Epithelial cell of esophagus (primary cell): ENCODE data around the gene ZC3H12C.
A peak's percentile ranks its signal among the peaks of the same experiment; 100 is the strongest.

Experiments
- DNase-seq: peaks from one replicate; pipeline ENCODE4 v3.0.0; 2010; ENCODE audit warnings: low read depth
- H3K4me3 ChIP-seq: 2 replicates; pipeline ENCODE4 v1.5.1; 2011; ENCODE audit warnings: mild to moderate bottlenecking, low read length, control low read depth
- TF ChIP-seq, protein P1 (sequence below): IDR thresholded peaks from 2 replicates; pipeline ENCODE4 v1.5.1; 2011; ENCODE audit warnings: low read depth, mild to moderate bottlenecking, low read length, control low read depth, inconsistent platforms; ENCODE audit not compliant: insufficient read depth; ENCODE audit errors: missing control alignments

ZC3H12C gene

DNA sequence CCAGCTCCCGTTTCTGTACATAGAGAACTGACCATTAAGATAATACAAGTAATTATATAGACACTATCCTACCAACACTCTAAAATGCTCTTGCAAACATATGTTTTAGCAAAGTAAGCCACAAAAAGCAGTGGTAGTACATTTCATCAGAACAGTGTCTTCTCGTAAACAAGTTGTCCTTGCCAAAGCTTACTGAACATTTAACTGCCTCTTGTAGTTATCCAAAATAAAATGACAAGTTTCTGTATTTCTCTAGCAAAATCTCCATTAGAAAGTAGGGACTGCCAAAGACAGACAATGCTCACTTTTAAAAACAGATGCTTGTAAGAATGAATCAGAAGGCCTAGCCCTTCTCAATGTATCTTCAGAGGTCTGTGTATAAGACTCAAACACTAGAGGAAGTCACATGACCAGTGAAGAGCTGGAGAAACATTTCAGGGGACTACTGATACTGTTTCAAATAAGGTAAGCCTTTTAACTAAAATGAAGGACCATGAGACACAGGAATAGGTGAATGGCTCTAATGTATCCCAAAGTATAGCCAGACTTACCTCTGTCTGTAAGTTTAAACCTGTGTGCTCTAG is 7.8 kb upstream of the ZC3H12C start:
- H3K4me3 ChIP-seq, result no peak overlapping the region
- TF ChIP-seq, protein P1, sequence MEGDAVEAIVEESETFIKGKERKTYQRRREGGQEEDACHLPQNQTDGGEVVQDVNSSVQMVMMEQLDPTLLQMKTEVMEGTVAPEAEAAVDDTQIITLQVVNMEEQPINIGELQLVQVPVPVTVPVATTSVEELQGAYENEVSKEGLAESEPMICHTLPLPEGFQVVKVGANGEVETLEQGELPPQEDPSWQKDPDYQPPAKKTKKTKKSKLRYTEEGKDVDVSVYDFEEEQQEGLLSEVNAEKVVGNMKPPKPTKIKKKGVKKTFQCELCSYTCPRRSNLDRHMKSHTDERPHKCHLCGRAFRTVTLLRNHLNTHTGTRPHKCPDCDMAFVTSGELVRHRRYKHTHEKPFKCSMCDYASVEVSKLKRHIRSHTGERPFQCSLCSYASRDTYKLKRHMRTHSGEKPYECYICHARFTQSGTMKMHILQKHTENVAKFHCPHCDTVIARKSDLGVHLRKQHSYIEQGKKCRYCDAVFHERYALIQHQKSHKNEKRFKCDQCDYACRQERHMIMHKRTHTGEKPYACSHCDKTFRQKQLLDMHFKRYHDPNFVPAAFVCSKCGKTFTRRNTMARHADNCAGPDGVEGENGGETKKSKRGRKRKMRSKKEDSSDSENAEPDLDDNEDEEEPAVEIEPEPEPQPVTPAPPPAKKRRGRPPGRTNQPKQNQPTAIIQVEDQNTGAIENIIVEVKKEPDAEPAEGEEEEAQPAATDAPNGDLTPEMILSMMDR, result no peak
- DNase-seq, result peak; percentile 40

DNA sequence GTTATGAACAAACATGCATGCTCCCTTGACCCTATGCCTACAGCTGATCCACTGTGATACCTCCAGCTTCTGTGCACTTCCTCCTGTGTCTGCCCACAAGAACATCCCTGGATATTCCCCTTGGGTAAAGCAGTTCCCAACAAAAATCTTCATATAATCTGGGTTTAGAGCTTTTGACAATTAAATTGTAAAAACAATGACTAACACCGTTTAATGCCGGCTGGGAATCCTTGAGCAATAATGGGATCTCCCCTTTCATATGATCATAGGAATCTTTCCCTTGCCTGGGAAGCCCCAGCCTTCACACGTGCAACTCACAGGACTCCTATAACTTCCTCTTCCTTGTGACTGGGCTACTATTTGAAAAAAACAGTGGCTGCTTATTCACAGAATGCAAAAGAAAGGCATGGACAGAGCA is 6.3 kb upstream of the ZC3H12C start:
- TF ChIP-seq, protein P1, result no peak
- H3K4me3 ChIP-seq, result no peak overlapping the region

DNA sequence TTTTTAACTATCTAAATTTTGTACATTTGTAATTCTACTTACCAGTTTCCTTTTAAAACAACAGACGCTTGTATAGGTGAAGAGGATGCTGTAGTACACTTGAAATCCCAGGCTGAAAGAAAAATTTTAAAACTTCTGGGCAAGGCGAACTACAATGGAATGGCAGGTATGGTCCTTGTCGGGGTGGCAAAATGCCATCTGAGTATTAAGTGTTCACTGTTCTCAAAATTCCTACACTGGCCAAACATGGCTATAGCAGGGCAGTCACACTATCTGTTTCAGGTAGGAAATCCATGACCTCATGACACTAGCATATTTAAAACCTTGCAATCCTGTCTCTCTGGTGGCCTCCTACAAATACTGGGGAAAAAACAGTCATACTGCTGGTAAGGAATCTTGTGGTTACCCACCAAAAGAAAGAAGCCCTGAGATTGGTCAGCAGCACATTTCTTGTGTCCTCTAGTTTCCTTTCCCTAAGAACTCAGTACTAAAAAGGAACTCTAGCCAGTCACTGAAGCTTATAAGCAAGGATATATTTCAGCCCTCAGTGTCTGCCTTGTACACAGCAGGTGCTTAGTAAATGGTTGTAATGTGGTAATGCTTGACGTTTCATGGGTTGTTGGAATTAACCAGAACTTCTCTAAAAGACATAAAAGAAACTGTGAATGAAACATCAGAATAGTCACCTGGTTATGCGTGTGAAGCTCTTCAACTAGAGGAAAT is 5.2 kb upstream of the ZC3H12C start:
- TF ChIP-seq, protein P1, result no peak
- no peak overlapping the region for H3K4me3 ChIP-seq
- no peak for DNase-seq

More for the DNA sequence above, 6.3 kb upstream of the ZC3H12C start:
- peak; percentile 95 for DNase-seq

DNA sequence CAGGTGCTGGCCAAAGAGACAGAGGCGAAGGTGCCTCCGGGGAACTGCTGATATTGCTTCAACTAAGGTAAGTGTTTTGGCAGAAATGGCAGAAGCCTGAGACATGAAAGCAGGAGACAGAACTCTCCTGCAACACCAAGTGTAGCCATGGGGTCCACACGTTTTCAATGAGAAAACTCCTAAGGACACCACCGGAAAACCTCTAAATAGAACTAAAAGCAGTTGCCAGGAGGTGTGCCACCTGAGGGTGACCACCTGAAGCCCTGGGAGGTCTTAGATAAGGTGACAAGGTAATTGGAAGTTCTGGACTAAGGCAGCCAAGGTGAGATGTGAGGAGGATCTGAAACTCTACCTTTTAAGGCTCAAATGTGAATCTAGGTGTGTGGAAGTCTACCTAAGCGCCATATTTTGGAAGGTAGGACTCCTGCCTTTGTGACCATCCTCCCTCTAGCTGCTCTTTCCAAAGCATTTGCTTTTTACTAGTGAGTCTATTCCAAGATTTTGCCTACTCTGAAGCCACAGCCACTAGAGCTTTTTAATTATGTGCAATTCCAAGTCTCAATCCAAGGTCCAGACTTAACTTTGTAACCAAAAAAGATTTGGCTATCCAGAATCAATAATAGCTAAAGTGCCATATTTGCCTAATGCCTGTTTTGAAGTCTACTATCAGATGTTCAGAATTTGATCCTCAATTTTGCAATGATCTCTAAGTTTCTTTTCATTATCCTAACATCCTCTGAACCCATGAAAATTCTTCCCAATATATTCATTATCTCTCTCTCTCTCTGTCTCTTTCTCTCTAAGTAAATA is 4.5 kb upstream of the ZC3H12C start:
- TF ChIP-seq, protein P1, result no peak
- H3K4me3 ChIP-seq, result no peak overlapping the region
- no peak for DNase-seq

DNA sequence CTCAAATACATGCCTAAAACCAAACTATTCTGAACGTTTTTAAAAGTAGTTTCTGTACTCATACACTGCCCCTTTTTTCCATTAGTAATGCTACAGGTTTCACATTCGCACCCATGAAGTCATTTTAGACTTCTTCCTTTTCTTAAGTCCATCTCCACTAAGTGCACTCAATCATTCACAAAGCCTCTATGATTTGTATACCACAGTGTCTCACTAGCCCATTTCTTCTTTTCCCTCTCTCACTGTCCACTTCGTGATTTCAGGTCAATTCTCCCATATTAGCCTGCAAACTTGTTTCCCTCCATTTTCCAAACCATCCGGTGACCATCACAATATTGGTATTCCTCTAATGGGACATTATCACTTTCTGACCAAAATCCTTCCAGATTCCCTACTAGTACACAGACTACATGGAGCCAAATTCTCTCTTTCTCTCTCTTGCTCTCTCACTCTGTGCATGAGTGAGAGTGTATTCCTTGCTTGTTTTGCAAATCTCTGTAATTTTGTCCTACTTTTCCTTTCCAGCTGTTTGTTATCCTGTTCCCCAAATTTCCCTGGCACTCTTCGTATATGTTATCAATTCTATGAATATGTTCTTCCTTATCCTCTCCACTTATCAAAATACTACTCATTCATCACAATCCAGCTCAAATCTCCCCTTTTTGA is 3.4 kb upstream of the ZC3H12C start:
- DNase-seq, result no peak
- no peak overlapping the region for H3K4me3 ChIP-seq
- TF ChIP-seq, protein P1, result no peak

DNA sequence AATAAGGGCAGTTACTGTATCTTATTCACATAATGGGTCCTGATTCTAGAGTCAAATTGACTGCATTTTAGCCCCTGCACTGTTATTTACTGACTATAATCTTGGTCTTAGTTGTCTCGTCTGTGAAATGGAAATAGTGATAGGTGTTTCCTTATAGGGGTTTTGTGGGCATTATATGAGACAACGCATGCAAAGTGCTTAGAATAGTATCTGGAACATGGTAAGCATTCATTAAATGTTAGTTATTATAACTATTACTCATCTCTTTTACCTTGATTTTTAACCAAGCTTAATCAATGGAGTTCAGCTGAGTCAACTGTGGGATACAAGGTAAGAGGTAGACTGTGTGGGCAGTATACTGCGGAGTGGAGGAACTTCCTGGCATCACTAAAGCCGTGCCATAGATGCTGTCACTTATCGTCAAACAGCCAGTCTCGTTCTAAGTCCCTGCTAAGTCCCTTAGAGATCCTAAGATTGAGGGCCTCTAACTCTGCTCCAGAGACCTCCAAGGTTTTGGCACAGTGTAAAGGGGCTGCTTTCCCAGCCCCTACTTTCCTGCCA is 2.6 kb upstream of the ZC3H12C start:
- no peak overlapping the region for H3K4me3 ChIP-seq
- no peak for DNase-seq
- TF ChIP-seq, protein P1, result no peak
